ENCODE results near the gene ADCY7. TPM values are rescaled to one million over a fixed set of nuclear protein-coding genes. Genes with fewer than 3 reads are reported as not detected.

The ADCY7 gene
- total and polyA plus RNA-seq, 2 of the 4 experiments (the other 2 are of a cell fraction), result 15.2 to 17.1 TPM

DNA sequence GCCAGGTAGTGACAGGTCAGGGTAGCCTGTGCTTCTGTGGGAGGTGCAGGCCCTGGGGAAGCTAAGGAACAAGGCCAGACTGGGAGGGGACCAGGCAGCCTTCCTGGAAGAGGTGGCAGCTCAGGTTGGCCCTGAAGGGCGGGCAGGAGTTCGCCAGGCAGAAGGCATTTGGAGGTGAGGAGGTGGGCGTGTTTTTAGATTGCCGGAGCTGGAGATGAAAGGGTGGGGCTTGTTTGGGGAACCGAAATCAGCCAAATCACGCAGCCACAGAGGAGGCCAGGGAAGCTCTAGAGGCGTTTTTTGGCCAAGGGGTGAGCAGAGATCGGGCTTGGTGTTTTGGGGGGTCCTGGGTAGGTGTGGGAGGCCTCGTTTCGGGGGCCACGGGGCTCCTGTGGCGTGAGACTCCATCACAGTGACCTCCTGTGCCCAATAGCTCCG, 7.6 kb downstream of the ADCY7 start:
- Histone ChIP-seq H2BK5ac (ENCODE audit: low read depth, low read length, poor library complexity, severe bottlenecking) (no peak overlapping the region), H2BK20ac (ENCODE audit: low read depth, low read length) (no peak overlapping the region), H3K9ac (ENCODE audit: low read depth, low read length) (no peak overlapping the region), H3K79me1 (ENCODE audit: low read depth in 1 of 2, low read length in 2 of 2) (peaks cover 8 to 35% of the 10 kb centered on the region in 2 experiments), H2BK15ac (ENCODE audit: low read depth, low read length) (no peak overlapping the region), H3K27ac (ENCODE audit: insufficient read depth, low read length) (no peak overlapping the region), H3K36me3 (ENCODE audit: control insufficient read depth, insufficient read depth, low read length) (peaks cover 2% of the 10 kb centered on the region; the same call in 1 of the 2 replicates), H3K27me3 (ENCODE audit: control insufficient read depth, insufficient read depth, low read length) (no peaks in the 10 kb centered on the region), H2AK9ac (replicated peaks; ENCODE audit: low read depth, low read length, poor library complexity) (no peak overlapping the region), H4K20me1 (ENCODE audit: insufficient read depth, low read length) (peaks cover 7% of the 10 kb centered on the region; the same call in 1 of the 2 replicates), H2AK5ac (ENCODE audit: low read depth, low read length) (no peak overlapping the region), H3K4ac (ENCODE audit: low read depth, low read length) (no peak overlapping the region), H3K18ac (ENCODE audit: low read depth, low read length) (no peak overlapping the region), H3K9me3 (ENCODE audit: control insufficient read depth, insufficient read depth, low read length) (no peaks in the 10 kb centered on the region), H4K5ac (ENCODE audit: low read depth, low read length) (no peak overlapping the region), H3K14ac (replicated peaks; ENCODE audit: low read depth, low read length) (no peak overlapping the region), H3K56ac (ENCODE audit: extremely low read depth, insufficient read depth, low read length) (no peak overlapping the region; the same call in 1 of the 2 replicates), H3K4me1 (ENCODE audit: control insufficient read depth, insufficient read depth, low read length) (no peaks in the 10 kb centered on the region), H3K4me3 (ENCODE audit: insufficient read depth, low read depth, low read length) (no peak overlapping the region), H4K91ac (ENCODE audit: insufficient read depth, low read depth, low read length) (no peak overlapping the region), H3K9me1 (ENCODE audit: insufficient read depth, low read length) (no peaks in the 10 kb centered on the region), H2BK120ac (ENCODE audit: low read depth, low read length) (no peak overlapping the region), H3K23ac (ENCODE audit: low read depth, low read length) (no peak overlapping the region), H4K8ac (ENCODE audit: low read depth in 2 of 2, low read length in 2 of 2) (no peak overlapping the region), H3K4me2 (ENCODE audit: low read depth, low read length) (no peak overlapping the region), H2AFZ (replicated peaks; ENCODE audit: low read length, poor library complexity) (no peak overlapping the region)
- 78% methylated on average over 6 of the region's 13 CpGs; no CpG with 5 or more reads in 1 of the 2 experiments for WGBS, 2 experiments (ENCODE audit: extremely low coverage in 2 of 2, insufficient read length in 1 of 2)
- ChIA-PET POLR2A (ENCODE audit: unreplicated experiment) (no interaction called here), CTCF (no interaction called here)
- in situ Hi-C loops (cut with MboI; ENCODE audit: low sequenced_read_pairs), result no loop called here
- DNase-seq (no peak), ATAC-seq (ENCODE audit: low read depth) (no peak)
- no TSS peak for BruUV-seq (replicated peaks)
- intact Hi-C loops (cut with micrococcal nuclease), result no loop called here
- TF ChIP-seq BHLHE40 (IDR thresholded peaks at IDR 0.05; ENCODE audit: low read depth, low read length) (no peak), RCOR1 (IDR thresholded peaks at IDR 0.05; ENCODE audit: insufficient replicate concordance, low read length) (no peak), FOS (IDR thresholded peaks at IDR 0.05; ENCODE audit: low read depth, low read length) (no peak), MXI1 (IDR thresholded peaks at IDR 0.05; ENCODE audit: borderline replicate concordance, low read depth, low read length) (no peak), NFE2L2 (IDR thresholded peaks at IDR 0.05; ENCODE audit: low read depth, low read length) (no peak), POLR2A (IDR thresholded peaks at IDR 0.05; ENCODE audit: low read depth, low read length) (no peak), MAZ (IDR thresholded peaks at IDR 0.05; ENCODE audit: borderline replicate concordance, low read depth, low read length) (no peak), RAD21 (IDR thresholded peaks at IDR 0.05; ENCODE audit: low read length) (no peak), RFX5 (IDR thresholded peaks at IDR 0.05; ENCODE audit: low read depth, low read length) (no peak), CEBPB (IDR thresholded peaks at IDR 0.05; ENCODE audit: low read depth, low read length) (no peak), MAFK (IDR thresholded peaks at IDR 0.05; ENCODE audit: low read depth, low read length) (no peak), SMC3 (IDR thresholded peaks at IDR 0.05; ENCODE audit: low read depth, low read length) (no peak), CHD1 (IDR thresholded peaks at IDR 0.05; ENCODE audit: low read depth, low read length) (no peak)
- TF ChIP-seq, protein P1, sequence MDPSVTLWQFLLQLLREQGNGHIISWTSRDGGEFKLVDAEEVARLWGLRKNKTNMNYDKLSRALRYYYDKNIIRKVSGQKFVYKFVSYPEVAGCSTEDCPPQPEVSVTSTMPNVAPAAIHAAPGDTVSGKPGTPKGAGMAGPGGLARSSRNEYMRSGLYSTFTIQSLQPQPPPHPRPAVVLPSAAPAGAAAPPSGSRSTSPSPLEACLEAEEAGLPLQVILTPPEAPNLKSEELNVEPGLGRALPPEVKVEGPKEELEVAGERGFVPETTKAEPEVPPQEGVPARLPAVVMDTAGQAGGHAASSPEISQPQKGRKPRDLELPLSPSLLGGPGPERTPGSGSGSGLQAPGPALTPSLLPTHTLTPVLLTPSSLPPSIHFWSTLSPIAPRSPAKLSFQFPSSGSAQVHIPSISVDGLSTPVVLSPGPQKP (IDR thresholded peaks at IDR 0.05; ENCODE audit: borderline replicate concordance, low read depth, low read length), result no peak
- TF ChIP-seq, protein P2, sequence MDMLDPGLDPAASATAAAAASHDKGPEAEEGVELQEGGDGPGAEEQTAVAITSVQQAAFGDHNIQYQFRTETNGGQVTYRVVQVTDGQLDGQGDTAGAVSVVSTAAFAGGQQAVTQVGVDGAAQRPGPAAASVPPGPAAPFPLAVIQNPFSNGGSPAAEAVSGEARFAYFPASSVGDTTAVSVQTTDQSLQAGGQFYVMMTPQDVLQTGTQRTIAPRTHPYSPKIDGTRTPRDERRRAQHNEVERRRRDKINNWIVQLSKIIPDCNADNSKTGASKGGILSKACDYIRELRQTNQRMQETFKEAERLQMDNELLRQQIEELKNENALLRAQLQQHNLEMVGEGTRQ (IDR thresholded peaks at IDR 0.05; ENCODE audit: low read depth, low read length), result no peak
- TF ChIP-seq, protein P3, sequence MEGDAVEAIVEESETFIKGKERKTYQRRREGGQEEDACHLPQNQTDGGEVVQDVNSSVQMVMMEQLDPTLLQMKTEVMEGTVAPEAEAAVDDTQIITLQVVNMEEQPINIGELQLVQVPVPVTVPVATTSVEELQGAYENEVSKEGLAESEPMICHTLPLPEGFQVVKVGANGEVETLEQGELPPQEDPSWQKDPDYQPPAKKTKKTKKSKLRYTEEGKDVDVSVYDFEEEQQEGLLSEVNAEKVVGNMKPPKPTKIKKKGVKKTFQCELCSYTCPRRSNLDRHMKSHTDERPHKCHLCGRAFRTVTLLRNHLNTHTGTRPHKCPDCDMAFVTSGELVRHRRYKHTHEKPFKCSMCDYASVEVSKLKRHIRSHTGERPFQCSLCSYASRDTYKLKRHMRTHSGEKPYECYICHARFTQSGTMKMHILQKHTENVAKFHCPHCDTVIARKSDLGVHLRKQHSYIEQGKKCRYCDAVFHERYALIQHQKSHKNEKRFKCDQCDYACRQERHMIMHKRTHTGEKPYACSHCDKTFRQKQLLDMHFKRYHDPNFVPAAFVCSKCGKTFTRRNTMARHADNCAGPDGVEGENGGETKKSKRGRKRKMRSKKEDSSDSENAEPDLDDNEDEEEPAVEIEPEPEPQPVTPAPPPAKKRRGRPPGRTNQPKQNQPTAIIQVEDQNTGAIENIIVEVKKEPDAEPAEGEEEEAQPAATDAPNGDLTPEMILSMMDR (conservative IDR thresholded peaks at IDR 0.05; ENCODE audit: low read depth, low read length), result no peak
- dilution Hi-C loops (cut with HindIII; ENCODE audit: low sequenced_read_pairs, unreplicated experiment), result no loop called here

Data from IMR-90 (cell line).